ENCODE data around the gene CPED1. TPM values are rescaled to one million over a fixed set of nuclear protein-coding genes. Genes with fewer than 3 reads are reported as not detected.
"Not testable (repeated sequence)": the region's sequence is repeated elsewhere in the genome, so short reads cannot be mapped to it uniquely, and the experiment has no call there.

Gene CPED1
- total RNA-seq, 1 experiment from 2014 or later, result 3.7 TPM

GRCh38 chr7:121058975-121059374 is 70.5 kb downstream of the CPED1 start:
- Histone ChIP-seq H3K4me3 (no peak overlapping the region), H3K9me3 (no peaks in the 10 kb centered on the region), H3K27me3 (no peaks in the 10 kb centered on the region), H3K36me3 (no peaks in the 10 kb centered on the region)
- DNase-seq, result no peak

GRCh38 chr7:121059979-121060509 is 71.5 kb downstream of the CPED1 start:
- H3K4me3 ChIP-seq, H3K9me3 ChIP-seq, DNase-seq, H3K36me3 ChIP-seq, H3K27me3 ChIP-seq: not testable (repeated sequence)

DNA sequence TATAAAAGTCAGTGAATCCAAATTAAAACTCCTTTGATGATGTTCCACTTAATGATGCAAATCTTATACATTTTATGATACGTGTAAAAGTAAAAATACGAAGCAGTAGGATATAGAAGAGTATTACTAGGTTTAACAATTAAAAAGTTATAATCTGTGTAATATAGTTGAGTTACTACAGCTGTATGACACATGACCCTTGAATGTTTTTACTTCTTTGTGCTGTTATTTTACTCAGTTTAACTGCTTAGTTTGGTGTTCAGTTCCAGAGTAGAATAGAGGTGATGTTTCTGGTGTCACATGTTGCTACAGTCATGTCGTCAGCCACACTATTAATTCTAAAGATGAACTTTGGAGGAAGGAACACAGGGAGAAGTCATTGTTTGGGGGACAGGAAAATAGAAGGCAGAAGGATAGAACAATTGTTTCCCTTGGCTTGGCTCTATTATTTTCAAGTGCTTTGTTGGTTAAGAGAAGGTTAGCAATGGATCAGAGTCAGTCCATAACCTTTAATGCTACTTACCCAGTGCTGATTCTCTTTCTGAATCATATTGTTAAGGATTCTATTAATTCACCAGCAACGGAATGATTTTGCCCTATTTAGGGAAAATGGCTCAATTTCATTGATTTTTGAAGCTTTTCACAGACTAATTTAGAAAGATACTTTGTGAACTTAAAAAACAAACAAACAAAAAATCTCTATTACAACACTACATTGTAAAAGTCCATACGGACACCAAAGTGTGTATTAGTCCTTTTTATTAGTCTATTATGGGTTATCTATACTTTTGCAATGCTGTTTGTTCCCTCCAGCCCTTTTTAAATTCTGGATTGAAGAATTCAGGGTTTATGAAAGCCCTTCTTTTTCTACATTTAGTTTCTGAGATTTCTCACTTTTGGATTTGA is 73.4 kb downstream of the CPED1 start:
- Histone ChIP-seq H3K9me3 (no peaks in the 10 kb centered on the region), H3K27me3 (no peaks in the 10 kb centered on the region), H3K4me3 (no peak overlapping the region), H3K36me3 (no peaks in the 10 kb centered on the region)
- no peak for DNase-seq

- no peak for DNase-seq
- H3K4me3 ChIP-seq, result no peak overlapping the region
Measured at GRCh38 chr7:121062671-121063279, 74.3 kb downstream of the CPED1 start.

DNA sequence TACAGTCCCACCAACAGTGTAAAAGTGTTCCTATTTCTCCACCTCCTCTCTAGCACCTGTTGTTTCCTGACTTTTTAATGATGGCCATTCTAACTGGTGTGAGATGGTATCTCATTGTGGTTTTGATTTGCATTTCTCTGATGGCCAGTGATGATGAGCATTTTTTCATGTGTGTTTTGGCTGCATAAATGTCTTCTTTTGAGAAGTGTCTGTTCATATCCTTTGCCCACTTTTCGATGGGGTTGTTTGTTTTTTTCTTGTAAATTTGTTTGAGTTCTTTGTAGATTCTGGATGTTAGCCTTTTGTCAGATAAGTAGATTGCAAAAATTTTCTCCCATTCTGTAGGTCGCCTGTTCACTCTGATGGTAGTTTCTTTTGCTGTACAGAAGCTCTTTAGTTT is 79.2 kb downstream of the CPED1 start:
- not testable (repeated sequence) for DNase-seq, H3K4me3 ChIP-seq, H3K9me3 ChIP-seq, H3K27me3 ChIP-seq, H3K36me3 ChIP-seq

More at GRCh38 chr7:121062671-121063279, 74.3 kb downstream of the CPED1 start:
- Histone ChIP-seq H3K36me3 (no peaks in the 10 kb centered on the region), H3K9me3 (no peaks in the 10 kb centered on the region), H3K27me3 (no peaks in the 10 kb centered on the region)

- no peak for DNase-seq
- Histone ChIP-seq H3K27me3 (no peaks in the 10 kb centered on the region), H3K9me3 (no peaks in the 10 kb centered on the region), H3K36me3 (no peaks in the 10 kb centered on the region), H3K4me3 (no peak overlapping the region)
Measured at GRCh38 chr7:121069346-121070100, 81.0 kb downstream of the CPED1 start.

DNA sequence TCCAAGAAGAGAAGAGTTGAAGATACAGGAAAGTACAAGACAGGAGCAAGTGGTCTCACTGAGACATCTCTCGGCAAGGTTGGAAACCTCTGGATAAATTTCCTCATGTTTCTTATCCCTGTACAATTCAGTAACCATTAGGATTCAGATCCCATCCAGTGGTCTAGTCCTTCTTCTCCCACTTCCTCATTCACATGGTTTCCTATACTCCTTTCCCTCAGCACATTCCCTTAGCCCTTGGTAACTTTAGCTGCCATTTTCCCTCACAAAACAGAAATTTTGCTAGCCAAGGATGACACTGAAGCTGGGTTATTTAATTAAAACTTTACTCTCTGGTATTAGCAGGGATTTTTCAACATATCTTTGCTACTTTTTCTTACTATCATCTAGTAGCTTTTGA is 82.6 kb downstream of the CPED1 start:
- Histone ChIP-seq H3K4me3 (no peak overlapping the region), H3K36me3 (no peaks in the 10 kb centered on the region), H3K27me3 (no peaks in the 10 kb centered on the region), H3K9me3 (no peaks in the 10 kb centered on the region)
- DNase-seq, result no peak

DNA sequence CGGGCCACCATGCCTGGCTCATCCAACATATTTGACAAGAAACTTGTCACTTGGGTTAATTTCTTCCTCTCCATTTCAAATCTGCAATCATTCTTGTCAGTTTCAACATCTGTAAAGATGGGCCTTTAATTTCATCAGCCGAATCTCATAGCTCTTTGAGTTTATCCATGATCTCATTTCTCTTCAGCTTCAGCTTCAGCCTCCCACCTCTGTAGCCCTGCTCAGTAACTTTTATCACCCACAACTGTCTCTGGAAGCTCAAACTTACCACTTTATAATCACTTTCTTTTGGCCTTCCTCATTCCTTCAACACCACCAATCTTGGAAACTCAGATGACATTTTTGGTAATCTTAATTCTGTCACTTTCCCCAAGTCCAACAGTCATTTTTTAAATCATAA is 83.2 kb downstream of the CPED1 start:
- DNase-seq, result no peak
- Histone ChIP-seq H3K36me3 (no peaks in the 10 kb centered on the region), H3K27me3 (no peaks in the 10 kb centered on the region), H3K4me3 (no peak overlapping the region), H3K9me3 (no peaks in the 10 kb centered on the region)

GRCh38 chr7:121072826-121073225 is 84.3 kb downstream of the CPED1 start:
- H3K36me3 ChIP-seq, result no peaks in the 10 kb centered on the region
- no peak overlapping the region for H3K4me3 ChIP-seq
- DNase-seq, result no peak
- H3K9me3 ChIP-seq, result no peaks in the 10 kb centered on the region
- no peaks in the 10 kb centered on the region for H3K27me3 ChIP-seq

DNA sequence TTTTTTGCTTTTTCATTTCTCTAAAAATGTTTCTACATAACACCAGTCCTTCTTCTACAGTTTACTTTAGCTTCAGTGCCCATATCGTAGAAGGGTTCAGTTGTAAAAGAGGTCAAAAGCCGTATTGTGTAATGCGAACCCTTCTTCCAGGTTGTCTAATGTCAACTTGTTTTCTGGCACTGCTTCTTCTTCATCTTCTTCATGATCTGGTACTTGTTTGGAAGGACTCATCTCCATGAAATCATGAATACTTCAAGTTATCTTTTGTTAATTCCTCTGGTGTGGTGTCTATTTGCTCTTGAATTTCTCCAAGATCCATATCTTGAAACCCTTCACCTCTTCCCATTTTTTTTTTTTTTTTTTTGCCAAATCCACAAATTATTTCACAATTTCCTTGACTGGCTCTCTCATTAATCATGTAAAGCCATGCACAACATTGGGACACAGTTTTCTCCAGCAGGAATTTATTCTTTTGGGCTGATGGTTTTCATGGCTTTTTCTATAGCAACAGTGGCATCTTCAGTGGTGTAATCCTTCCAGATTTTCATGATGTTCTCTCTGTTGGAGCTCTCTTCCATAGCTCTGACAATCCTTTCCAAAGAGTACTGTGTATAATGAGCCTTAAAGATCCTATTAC is 85.1 kb downstream of the CPED1 start:
- no peak for DNase-seq
- Histone ChIP-seq H3K4me3 (no peak overlapping the region), H3K9me3 (no peaks in the 10 kb centered on the region), H3K36me3 (no peaks in the 10 kb centered on the region), H3K27me3 (no peaks in the 10 kb centered on the region)

DNA sequence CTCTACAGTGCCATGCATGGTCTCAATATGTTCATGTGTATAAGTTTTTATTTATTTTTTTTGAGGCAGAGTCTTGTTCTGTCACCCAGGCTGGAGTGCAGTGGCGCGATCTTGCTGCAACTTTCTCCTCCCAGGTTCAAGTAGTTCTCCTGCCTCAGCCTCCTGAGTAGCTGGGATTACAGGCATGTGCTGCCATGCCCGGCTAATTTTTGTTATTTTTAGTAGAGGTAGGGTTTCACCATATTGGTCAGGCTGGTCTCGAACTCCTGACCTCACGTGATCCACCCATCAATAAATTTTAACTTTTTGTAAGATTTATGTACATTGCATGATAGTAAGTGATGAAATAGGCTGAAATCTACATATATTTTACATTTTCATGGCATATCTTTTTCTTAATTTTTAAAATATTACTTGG is 86.9 kb downstream of the CPED1 start:
- not testable (repeated sequence) for H3K4me3 ChIP-seq, DNase-seq, H3K27me3 ChIP-seq, H3K36me3 ChIP-seq, H3K9me3 ChIP-seq

- no peak overlapping the region for H3K4me3 ChIP-seq
- no peaks in the 10 kb centered on the region for H3K9me3 ChIP-seq
- DNase-seq, result no peak
- H3K36me3 ChIP-seq, result no peaks in the 10 kb centered on the region
- no peaks in the 10 kb centered on the region for H3K27me3 ChIP-seq
Measured at GRCh38 chr7:121075952-121076349, 87.4 kb downstream of the CPED1 start.

DNA sequence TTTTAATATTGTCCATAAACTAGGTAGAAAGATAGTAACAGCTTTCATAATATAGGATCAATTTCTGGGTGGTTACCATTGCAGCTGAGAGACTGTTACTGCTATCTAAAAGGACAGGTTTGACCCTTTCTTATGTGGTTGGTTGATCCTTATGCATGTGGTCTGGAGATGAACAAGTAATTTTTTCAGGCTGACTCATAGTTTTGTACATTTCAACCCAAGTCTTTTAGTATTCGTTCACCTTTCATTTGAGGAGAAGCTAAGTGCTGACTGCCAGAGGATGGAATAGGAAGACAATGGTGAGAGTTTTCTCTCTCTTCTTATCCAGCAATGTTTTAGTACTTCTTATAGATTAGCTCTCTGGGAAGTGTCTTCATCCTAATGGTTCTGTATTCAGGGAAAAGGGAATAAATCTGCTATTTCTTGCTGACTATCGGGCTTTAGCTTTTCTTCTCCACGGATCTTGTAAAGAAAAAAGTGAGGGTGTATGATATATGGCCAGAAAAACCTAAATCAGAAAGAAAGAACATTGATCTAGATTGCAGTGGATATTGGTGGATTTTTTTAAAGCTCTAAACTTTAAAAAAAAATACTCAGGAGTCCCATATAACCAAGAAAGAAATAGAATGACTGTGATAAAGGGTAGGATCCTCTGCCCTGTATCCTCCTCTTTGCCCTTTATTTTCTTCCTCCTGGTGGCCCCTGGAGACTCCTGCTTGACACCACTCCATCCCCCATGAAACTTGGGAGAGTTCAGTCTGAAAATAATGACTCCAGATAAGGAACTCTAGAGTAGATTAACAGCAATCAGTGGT is 88.0 kb downstream of the CPED1 start:
- no peak for DNase-seq

DNA sequence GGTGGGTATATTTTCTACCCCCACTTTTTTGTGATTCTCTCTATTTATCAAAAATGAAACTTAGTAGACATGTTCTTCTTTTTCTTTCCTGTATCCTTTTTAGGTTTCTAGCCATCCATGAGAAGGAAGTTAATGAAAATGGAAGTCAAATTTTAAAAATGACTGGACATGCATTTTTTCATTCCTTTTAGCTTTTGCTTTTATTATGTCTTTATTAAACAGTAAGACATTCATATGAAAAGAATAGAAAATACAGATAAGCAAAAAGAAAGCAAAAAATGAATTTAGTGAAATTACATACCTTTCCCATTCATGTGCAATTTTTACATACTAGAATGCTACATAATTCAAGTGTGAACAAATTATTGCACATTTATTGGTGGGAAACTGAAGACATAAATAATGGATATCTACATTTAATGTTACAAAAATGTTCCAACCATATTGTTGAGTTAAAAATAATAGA is 88.7 kb downstream of the CPED1 start:
- Histone ChIP-seq H3K9me3 (no peaks in the 10 kb centered on the region), H3K36me3 (no peaks in the 10 kb centered on the region), H3K27me3 (no peaks in the 10 kb centered on the region), H3K4me3 (no peak overlapping the region)
- DNase-seq, result no peak

More for the DNA sequence above, 88.0 kb downstream of the CPED1 start:
- Histone ChIP-seq H3K36me3 (no peaks in the 10 kb centered on the region), H3K9me3 (no peaks in the 10 kb centered on the region), H3K4me3 (no peak overlapping the region), H3K27me3 (no peaks in the 10 kb centered on the region)

DNA sequence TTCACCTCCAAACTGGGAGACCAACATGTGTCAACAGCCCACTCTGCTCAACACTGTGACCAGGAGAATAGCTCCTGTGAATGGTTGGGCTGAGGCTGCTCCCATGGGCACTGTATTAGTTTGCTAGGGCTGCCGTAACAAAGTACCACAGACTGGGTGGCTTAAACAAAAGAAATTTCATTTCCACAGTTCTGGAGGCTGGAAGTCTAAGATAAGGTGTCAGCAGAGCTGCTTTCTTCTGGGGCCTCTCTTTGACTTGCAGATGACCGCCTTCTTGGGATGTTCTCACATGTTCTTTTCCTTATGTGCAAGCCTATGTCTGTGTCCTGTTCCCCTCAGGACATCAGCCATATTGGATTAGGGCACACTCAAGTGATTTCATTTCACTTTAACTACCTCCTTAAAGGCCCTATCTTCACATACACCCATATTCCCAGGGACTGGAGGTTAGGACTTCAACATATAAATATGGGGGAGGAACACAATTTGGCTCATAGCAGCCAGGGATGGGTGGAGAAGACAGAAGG is 90.3 kb downstream of the CPED1 start:
- DNase-seq, result no peak
- Histone ChIP-seq H3K27me3 (no peaks in the 10 kb centered on the region), H3K36me3 (no peaks in the 10 kb centered on the region), H3K9me3 (no peaks in the 10 kb centered on the region), H3K4me3 (no peak overlapping the region)
